Measurements from ENCODE around the gene FAM174C. TPM values are rescaled to one million over a fixed set of nuclear protein-coding genes. Genes with fewer than 3 reads are reported as not detected.

FAM174C gene
- total and polyA plus RNA-seq, 2 of the 8 experiments (the other 6 are each of a cell fraction or from before 2014, with no cell fraction given), result 44.5 to 125 TPM

- Histone ChIP-seq H4K8ac (ENCODE audit: extremely low read depth, insufficient read depth, low read length) (peak overlapping the region; percentile 51), H3K36me3 (ENCODE audit: control insufficient read depth in 2 of 4, insufficient read depth in 4 of 4, low read length in 3 of 4) (peaks cover 4 to 30% (median 7%) of the 10 kb centered on the region in 4 experiments; a peak in 5 of 8 replicates), H2BK15ac (ENCODE audit: low read length) (no peak overlapping the region), H4K20me1 (replicated peaks in 1 of 2; ENCODE audit: control insufficient read depth in 1 of 2, insufficient read depth in 2 of 2, low read length in 2 of 2) (peaks cover 2 to 20% of the 10 kb centered on the region in 2 experiments), H4K91ac (replicated peaks; ENCODE audit: insufficient read length, low read length) (no peak overlapping the region), H4K5ac (ENCODE audit: insufficient read length, low read depth, low read length) (no peak overlapping the region), H3K4me1 (replicated peaks in 1 of 4; ENCODE audit: control insufficient read depth in 3 of 4, insufficient read depth in 4 of 4, low read length in 3 of 4) (peaks cover 0 to 11% (median 8%) of the 10 kb centered on the region in 4 experiments; a peak in 5 of 7 replicates), H2BK12ac (ENCODE audit: low read depth, low read length) (no peak overlapping the region), H3K23ac (ENCODE audit: insufficient read length) (no peak overlapping the region), H2AK5ac (ENCODE audit: low read depth, low read length) (no peak overlapping the region), H3K27ac (ENCODE audit: low read depth, low read length) (no peak overlapping the region), H3K18ac (ENCODE audit: extremely low read depth, low read length) (no peak overlapping the region; the same call in 1 of the 2 replicates), H2AFZ (ENCODE audit: low read length) (no peak overlapping the region), H3K14ac (ENCODE audit: insufficient read length) (no peak overlapping the region), H3K27me3 (replicated peaks in 1 of 4; ENCODE audit: control insufficient read depth in 3 of 4, extremely low read depth in 1 of 4, insufficient read depth in 3 of 4, low read length in 3 of 4) (no peaks in the 10 kb centered on the region), H2BK5ac (ENCODE audit: low read depth, low read length) (no peak overlapping the region), H3K4ac (replicated peaks; ENCODE audit: insufficient read length, low read depth, low read length) (no peak overlapping the region), H2BK20ac (ENCODE audit: low read length) (no peak overlapping the region), H3K9me3 (ENCODE audit: insufficient read depth in 2 of 2, low read depth in 1 of 2, low read length in 1 of 2) (no peaks in the 10 kb centered on the region), H2BK120ac (replicated peaks; ENCODE audit: low read depth, low read length) (no peak overlapping the region), H3K79me1 (ENCODE audit: low read depth, low read length) (0 out of 2 replicates have a peak, but pooled peaks cover 3% of the 10 kb centered on the region), H3K56ac (replicated peaks; ENCODE audit: insufficient read length, low read depth, low read length) (no peak overlapping the region), H3K23me2 (ENCODE audit: low read depth, low read length) (peaks cover 10% of the 10 kb centered on the region; the same call in 1 of the 2 replicates), H3K4me2 (ENCODE audit: insufficient read depth in 1 of 2, low read depth in 2 of 2, low read length in 2 of 2) (peak overlapping the region; percentile 56 to 82), H3K79me2 (ENCODE audit: control insufficient read depth in 1 of 2, insufficient read depth in 2 of 2, low read length in 2 of 2) (no peaks in the 10 kb centered on the region; a peak in 1 of 4 replicates), H3K4me3 (ENCODE audit: extremely low read depth in 1 of 4, insufficient read depth in 2 of 4, low read depth in 3 of 4, low read length in 4 of 4) (peak overlapping the region; percentile 67 to 75 (median 70)), H3K9ac (replicated peaks in 1 of 4; ENCODE audit: extremely low read depth in 1 of 4, low read depth in 3 of 4, low read length in 3 of 4) (peak overlapping the region in 1 of 4 experiments; percentile 63; a peak in 1 of 7 replicates)
- ChIA-PET POLR2A (ENCODE audit: partially characterized antibody) (interaction anchor here (0.8 to 1.8 kb wide), 8 partner anchors 13 to 151 kb away, joined by 3 to 8 read pairs (median 4); no protein-coding TSS in a partner anchor), CTCF (ENCODE audit: partially characterized antibody) (interaction anchor here (0.7 to 2.3 kb wide), 6 partner anchors 8 to 124 kb away, joined by 3 to 10 read pairs (median 4); no protein-coding TSS in a partner anchor)
- WGBS, 2 experiments (ENCODE audit: extremely low coverage in 1 of 2, insufficient coverage in 1 of 2, insufficient read length in 1 of 2, insufficient replicate concordance in 2 of 2, low coverage in 1 of 2, low lambda C conversion rate in 2 of 2, missing lambda C conversion rate in 1 of 2), result 40% methylated on average over 16 of the region's 42 CpGs; no CpG with 5 or more reads in 1 of the 2 experiments
- FAIRE-seq, result no peak
- peak in 1 of 2 experiments; percentile 61 for DNase-seq (ENCODE audit: low read depth in 1 of 2, low spot score in 2 of 2)
- TF ChIP-seq HDAC6 (IDR thresholded peaks at IDR 0.05; ENCODE audit: low read depth, low read length) (no peak), PHF8 (conservative IDR thresholded peaks at IDR 0.05; ENCODE audit: low read depth, low read length) (no peak), RFX5 (IDR thresholded peaks at IDR 0.05; ENCODE audit: borderline replicate concordance, low read depth, low read length) (no peak), MAFK (IDR thresholded peaks at IDR 0.05; ENCODE audit: low read depth, low read length) (no peak)
These were observed 38.8 kb upstream of the FAM174C start for GRCh38 chr19:1236576-1236975.

Data from H1 (cell line).